Pons (tissue), 1 donor: ENCODE measurements around the gene ADGRF1.

Experiments used
- DNase-seq: peaks from one replicate; pipeline ENCODE4 v3.0.0-alpha.2; 2016; ENCODE audit warnings: low spot score

ADGRF1 gene

DNA sequence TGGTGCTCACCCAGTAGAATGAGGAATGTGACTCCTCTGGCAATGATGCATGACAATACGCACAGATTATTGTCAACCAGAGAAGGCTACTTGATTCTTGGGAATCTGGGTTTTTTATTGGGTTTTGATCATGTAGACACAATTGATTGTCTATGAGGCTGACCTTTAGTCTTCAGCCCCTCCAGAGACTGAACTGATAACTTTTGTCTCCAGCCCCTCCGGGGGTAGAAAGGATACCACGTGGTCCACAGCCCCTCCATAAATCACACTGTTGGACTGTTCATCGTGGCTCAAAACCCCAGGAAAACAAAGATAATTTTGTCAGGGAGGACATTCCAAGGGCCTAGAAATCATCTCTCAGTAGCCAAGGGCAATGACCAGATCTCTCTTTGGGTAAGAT lies 62.9 kb downstream of the ADGRF1 start:
- no peak for DNase-seq

DNA sequence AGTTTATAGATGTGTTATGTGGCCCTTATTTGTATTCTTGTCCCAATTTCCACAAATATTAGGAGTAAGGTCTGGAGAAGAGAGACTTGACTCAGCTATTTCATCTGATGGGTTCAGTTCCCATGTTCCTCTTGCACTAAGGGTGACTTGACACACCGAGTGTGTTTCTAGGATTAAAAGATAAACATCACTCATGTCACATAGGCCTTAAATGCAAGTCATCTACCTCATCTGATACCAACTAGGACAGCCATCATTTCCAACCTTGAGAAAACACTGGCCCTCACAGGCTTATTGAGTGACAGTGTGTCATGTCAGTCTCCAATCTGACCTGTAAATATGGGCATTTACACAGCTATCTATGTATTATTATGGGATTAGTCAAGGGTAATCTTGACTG lies 67.3 kb downstream of the ADGRF1 start:
- no peak for DNase-seq

DNA sequence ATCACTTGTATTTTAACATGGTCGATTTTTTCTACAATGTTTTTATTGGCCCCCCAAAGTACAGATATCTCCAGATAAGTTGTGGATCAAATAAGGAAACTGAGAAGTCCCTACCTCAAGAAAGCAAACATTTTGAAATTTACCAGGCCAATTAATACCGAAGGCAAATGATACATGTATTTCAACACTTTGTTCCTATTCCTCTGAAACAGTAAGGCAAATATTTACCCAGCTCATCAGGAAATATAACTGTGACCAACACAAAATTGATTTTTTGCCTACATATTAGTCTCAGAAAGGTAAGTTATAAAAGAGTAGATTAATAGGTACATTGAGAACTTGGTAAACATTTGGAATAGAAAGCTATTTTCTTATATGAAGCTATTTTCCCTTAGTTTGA lies 69.1 kb downstream of the ADGRF1 start:
- no peak for DNase-seq

DNA sequence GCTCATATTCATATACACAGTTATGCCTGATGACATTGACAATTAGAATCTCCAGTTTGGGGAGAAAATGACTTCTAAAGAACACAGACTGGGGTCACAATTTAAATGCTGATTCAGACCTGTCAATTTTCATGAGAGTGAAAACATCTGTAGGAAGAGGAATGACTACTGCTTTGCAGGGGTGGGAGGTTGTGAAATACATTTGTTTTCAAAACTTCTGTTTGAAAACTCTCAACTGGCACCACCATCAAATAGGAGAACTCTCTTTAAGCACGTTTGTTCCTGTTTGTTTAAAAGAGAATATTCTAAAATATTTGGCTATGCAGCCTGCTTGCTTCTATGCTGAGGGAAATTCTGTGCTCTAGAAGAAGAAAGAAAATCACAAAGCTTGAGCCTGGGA lies 69.6 kb downstream of the ADGRF1 start:
- DNase-seq = no peak

DNA sequence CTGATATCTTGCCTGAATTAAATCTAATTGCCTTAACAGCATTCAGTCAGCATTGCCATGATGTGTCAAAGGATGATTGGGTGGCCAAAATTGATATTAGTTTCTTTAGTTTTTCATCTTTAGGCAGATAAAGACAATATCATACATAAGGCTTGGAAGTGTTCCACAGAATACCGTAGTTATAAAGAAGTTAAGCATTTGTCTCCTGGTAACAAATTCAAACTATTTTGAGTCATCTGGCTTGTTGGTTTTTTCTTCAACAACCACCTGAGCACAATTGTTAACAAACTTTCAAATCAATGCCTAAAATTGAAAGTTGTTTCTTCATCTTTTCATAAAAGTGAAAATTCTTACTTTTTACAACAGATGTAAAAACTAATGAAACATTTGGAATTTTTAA lies 72.9 kb downstream of the ADGRF1 start:
- DNase-seq = no peak

DNA sequence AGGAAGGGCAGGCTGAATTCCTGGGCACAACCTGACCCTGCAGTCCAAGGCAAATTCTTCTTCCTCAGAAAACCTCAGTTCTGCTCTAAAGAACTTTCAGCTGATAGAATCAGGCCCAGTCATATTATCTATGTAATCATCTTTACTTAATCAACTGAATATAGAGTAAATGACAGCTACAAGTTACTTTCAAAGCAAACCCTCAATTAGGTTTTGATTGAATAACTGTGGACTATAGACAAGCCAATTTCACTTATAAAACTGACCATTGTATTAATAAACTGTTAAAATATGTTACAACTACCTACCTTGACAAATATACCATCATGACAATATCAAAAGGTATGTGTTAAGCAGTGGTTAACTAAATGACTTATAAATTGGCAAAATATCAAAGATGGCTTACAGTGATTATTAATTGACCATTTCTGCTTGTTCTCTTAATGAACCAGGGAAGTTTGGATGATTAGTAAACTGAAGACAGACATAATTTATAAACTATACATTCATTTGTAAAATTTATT lies 74.2 kb downstream of the ADGRF1 start:
- DNase-seq = no peak

DNA sequence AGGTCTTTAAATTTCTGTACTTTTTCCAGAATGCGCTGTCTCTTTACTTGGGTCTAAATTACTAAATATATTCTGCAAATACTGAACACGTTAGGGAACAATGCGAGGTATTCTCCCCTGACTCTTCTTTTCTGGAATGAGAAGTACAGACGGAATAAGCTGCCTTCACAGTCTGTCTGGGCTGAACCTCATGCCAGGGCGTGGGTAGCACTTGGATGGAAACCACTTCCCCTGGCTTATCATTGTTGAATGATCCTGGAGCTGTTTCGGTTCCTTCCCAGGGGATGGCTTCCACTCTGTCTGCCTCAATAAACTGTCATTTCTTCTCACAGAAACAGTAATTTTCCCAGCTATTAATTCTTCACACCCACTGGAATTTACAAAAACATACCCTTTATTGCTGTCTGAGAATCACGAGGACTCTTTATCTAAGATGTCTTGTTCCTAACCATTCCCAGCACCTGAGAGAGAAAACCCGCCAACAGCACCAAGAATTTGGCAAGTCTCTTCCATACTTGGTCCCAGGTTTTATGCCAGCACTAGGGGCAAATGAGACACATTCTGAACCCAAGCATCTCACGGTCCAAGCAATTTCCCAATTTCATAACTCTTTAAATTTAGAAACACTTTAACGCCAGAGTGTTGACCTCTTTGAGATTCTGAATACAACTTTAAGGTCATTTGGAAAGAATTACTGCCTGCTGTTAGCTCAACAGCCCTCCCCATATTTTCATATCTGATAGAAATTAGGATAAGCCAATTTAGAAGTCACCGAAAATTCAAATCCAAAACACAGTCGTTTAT lies 77.2 kb downstream of the ADGRF1 start:
- no peak for DNase-seq

DNA sequence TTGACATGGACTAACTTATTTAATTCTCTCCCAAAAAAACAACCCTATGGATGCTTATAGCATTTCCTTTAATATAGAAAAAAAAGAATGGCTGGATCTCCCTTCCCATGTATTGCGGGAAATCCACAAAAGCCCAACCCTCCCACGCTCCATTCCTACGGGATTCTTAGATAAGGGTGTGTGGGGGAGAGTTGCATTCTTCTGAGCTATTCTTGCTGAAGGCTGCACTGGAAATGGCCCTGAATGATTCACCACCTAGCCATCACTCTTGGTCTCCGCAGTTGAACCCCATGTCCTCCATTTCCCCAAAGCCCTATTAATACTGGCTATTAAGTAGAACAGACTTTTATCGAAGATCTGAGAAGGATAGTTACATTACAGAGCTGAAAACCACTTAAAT lies 78.5 kb downstream of the ADGRF1 start:
- no peak for DNase-seq

DNA sequence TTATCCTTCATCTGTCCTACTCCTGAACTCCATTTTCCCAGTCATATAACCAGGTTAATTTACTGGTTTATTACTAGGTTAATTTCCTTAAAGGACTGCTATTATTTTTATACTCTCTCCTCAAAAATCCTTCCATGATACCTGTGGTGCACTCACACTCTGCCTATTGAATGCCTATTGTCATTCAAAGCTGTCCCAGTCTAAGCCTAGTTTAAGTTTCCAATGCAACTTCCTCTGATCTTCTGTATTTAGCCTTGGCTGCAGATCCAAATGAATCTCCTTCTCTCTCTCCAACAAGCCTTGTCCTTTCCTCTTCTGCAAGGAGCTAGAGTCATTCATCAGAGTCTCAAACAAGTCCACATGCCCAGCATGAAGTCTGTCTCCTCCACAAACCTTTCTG lies 79.1 kb downstream of the ADGRF1 start:
- DNase-seq = peak; percentile 15

DNA sequence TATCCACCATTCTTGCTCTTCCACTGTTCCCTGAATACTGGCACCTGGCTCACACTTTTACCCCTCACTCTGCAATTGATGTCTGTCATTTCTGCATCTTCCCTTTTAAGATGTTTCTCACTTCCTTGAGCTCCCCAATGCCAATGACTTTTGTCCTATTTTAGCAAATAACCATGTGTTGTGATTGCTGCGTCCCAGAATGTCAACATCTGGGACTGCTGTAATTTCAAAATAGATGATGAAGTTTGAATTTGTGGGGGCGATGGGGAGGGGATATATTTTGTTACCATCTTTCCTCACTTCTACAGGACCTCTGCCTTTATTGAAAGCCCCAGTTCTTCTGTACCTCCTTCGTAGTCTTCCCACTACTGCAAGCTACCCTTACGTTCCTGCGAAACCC lies 80.4 kb downstream of the ADGRF1 start:
- DNase-seq = no peak

DNA sequence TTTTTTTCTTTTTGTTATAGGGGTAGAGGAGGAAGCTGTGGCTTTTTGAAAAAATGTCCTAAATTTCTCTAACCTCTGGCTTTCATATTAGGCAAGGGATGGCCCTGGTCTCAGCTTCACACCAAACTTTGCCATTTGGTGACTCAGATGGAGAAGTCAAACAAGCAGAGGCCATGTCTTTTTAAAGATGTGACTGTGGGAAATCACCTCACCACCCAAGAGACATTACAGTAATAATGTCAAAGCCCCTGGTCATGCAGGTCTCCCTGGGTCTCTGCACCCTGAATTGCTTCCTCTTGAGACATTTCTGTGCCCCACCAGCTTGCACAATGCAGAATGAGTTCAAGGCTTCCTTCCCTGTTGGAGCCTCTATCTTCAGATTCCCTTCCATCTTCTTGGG lies 80.9 kb downstream of the ADGRF1 start:
- DNase-seq = no peak

DNA sequence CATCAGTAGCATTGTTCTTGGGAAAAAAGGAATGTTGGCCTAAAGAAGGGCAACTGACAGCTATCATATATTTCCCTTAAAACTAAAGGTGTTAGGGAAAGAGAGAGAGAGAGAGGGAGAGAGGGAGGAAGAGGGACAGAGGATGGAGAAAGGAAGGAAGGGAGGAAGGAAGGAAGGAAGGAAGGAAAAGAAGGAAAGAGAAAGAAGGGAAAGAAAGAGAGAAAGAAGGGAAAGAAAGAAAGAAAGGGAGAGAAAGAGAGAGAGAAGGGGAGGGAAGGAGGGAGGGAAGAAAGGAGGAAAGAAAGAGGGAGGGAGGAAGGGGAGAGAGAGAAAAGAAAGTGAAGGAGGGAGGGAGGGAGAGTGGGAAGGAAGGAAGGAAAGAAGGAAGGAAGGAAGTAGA lies 82.7 kb downstream of the ADGRF1 start:
- DNase-seq = no peak

DNA sequence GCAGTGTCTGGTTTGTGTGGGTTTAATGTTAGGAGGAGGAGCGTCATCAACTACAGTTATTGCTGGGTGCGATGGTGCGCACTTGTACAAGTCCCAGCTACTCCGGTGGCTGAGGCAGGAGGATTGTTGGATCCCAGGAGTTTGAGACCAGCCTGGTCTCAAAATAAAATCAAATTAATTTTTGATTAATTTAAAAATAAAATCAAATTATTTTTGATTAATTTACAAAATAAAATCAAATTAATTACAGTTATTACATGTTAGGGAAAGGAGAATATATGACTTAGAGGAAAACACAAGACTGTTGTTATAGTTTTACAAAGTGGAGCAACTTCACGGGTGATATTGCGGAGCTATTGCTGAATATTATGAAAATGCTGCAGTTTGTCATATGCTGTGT lies 85.7 kb downstream of the ADGRF1 start:
- DNase-seq = no peak

DNA sequence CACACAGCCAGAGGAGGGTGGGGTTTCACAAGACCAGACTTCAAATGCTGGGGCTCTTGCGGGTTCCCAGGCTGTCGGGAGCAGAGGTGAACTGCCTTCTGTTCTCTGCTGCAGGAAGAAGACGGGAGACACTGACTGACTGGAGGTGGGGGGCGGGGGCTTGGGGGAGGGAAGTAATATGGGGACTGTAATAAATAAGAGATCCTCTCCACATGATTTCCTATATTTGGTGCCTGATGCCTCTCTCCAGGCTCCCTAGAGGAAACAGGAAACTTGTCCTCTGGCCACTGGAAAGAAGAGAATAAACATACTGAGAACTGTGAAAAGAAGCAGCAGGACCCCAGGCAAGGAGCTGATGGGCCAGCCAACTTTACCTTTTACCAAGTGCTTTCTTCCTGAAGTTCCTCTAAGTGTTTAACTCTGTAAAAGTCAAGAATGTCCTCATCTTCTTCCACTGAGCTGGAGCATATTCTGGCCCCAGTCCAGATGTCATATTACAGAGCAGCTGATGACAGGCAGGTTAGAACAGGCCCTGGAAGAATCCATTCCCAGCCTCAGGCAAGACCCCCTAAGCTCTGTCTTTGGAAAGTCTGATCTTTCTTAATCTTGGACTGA lies 87.2 kb downstream of the ADGRF1 start:
- no peak for DNase-seq

DNA sequence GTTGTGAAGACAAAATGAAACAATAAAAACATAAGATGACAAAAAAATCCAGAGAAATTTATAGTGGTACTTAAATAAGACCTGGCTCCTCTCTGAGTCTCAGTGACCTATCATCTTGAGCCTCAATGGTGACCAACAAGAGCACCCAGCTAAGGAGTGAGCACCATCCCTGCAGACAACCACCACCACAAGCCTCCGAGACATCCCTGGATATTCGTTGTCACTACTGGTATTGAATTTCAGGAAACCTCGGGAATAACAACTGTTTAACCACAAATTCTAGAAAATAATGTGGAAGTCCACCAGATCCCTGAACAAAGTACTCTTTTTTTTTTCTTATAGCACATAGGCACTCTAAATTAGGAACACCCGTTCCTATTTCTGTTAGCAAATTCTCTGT lies 88.2 kb downstream of the ADGRF1 start:
- no peak for DNase-seq

DNA sequence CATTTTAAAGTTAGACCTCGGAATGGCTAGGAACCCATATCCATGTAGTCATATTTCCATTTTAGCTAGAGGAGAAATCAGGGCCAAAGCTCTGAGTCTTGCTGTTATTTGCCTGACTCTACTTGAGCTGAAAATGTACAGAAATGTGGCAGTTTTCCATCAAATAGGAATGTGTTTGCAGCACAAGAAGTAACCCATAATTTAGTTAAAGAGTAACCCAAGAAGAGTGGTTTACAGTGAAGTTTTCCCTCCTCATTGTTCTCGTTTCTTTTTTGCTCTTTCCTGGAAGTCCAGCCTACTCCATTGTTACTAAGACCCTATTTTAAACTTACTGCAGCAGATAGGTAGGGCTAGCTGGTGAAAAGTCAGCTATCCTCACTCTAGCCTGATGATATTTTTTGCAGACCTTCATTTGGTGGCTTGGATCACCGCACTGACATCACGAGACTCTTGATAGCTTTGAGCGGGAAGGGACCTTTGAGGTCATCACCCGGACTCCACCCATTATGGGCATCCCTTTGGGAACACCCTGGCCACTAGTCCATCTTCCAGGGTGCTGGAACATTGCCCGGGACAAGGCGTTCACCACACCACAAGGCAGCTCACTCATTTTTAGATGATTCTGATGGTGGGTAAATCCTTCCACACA lies 92.4 kb downstream of the ADGRF1 start:
- DNase-seq = no peak

DNA sequence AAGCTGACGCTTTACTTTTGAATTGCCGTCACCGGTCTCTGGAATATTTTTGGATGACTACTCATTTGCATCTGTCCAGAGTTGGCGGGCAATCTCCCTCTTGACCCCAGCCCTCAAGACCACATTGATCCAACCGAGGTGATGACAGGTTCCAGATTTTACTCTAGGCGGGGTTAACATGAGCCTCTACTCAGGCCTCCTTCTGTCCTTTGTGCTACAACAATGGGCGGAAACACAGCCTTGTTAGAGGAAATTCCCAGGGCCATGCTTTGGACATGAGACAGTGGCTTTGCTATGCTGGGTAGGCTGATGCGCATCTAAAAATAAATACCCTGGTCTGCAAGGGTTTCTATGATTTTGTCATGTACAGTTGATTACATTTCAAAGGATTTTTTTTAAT lies 93.4 kb downstream of the ADGRF1 start:
- no peak for DNase-seq
